GM12873 (cell line): ENCODE measurements around the gene SPATA13.

Experiments
- CTCF ChIP-seq: IDR thresholded peaks from 2 replicates; pipeline ENCODE4 v1.5.1; 2012; ENCODE audit warnings: low read depth, mild to moderate bottlenecking, moderate library complexity, low read length, control low read depth; ENCODE audit not compliant: insufficient read depth; ENCODE audit errors: missing control alignments

Gene SPATA13

GRCh38 chr13:24213932-24214331 lies 53.4 kb downstream of the SPATA13 start:
- TF ChIP-seq CTCF = no peak

GRCh38 chr13:24214528-24214927 lies 54.0 kb downstream of the SPATA13 start:
- TF ChIP-seq CTCF = no peak

GRCh38 chr13:24215126-24215525 lies 54.6 kb downstream of the SPATA13 start:
- no peak for TF ChIP-seq CTCF

GRCh38 chr13:24215732-24216131 lies 55.2 kb downstream of the SPATA13 start:
- no peak for TF ChIP-seq CTCF

GRCh38 chr13:24216176-24216575 lies 55.7 kb downstream of the SPATA13 start:
- no peak for TF ChIP-seq CTCF

- TF ChIP-seq CTCF = no peak
Measured at GRCh38 chr13:24217601-24218281, 57.2 kb downstream of the SPATA13 start.

GRCh38 chr13:24218338-24218737 lies 57.8 kb downstream of the SPATA13 start:
- no peak for TF ChIP-seq CTCF

GRCh38 chr13:24218977-24219376 lies 58.5 kb downstream of the SPATA13 start:
- no peak for TF ChIP-seq CTCF
